Measurements from ENCODE around the gene PRRT3. TPM values are rescaled to one million over a fixed set of nuclear protein-coding genes. Genes with fewer than 3 reads are reported as not detected.

PRRT3 gene
- total and polyA plus RNA-seq, 9 of the 15 experiments (the other 6 are each of a cell fraction or from before 2014, with no cell fraction given), result 0.06 to 1.9 (median 1.2) TPM

DNA sequence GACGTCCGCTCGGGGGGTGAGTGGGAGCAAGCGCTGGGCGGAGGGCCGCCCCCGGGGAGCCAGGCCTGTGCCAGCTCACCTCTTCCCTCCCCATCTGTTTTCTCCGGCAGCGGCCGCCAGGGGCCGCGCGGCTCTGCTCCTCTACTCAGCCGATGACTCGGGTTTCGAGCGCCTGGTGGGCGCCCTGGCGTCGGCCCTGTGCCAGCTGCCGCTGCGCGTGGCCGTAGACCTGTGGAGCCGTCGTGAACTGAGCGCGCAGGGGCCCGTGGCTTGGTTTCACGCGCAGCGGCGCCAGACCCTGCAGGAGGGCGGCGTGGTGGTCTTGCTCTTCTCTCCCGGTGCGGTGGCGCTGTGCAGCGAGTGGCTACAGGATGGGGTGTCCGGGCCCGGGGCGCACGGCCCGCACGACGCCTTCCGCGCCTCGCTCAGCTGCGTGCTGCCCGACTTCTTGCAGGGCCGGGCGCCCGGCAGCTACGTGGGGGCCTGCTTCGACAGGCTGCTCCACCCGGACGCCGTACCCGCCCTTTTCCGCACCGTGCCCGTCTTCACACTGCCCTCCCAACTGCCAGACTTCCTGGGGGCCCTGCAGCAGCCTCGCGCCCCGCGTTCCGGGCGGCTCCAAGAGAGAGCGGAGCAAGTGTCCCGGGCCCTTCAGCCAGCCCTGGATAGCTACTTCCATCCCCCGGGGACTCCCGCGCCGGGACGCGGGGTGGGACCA lies 19.2 kb downstream of the PRRT3 start (continued):
- TF ChIP-seq, protein P1, sequence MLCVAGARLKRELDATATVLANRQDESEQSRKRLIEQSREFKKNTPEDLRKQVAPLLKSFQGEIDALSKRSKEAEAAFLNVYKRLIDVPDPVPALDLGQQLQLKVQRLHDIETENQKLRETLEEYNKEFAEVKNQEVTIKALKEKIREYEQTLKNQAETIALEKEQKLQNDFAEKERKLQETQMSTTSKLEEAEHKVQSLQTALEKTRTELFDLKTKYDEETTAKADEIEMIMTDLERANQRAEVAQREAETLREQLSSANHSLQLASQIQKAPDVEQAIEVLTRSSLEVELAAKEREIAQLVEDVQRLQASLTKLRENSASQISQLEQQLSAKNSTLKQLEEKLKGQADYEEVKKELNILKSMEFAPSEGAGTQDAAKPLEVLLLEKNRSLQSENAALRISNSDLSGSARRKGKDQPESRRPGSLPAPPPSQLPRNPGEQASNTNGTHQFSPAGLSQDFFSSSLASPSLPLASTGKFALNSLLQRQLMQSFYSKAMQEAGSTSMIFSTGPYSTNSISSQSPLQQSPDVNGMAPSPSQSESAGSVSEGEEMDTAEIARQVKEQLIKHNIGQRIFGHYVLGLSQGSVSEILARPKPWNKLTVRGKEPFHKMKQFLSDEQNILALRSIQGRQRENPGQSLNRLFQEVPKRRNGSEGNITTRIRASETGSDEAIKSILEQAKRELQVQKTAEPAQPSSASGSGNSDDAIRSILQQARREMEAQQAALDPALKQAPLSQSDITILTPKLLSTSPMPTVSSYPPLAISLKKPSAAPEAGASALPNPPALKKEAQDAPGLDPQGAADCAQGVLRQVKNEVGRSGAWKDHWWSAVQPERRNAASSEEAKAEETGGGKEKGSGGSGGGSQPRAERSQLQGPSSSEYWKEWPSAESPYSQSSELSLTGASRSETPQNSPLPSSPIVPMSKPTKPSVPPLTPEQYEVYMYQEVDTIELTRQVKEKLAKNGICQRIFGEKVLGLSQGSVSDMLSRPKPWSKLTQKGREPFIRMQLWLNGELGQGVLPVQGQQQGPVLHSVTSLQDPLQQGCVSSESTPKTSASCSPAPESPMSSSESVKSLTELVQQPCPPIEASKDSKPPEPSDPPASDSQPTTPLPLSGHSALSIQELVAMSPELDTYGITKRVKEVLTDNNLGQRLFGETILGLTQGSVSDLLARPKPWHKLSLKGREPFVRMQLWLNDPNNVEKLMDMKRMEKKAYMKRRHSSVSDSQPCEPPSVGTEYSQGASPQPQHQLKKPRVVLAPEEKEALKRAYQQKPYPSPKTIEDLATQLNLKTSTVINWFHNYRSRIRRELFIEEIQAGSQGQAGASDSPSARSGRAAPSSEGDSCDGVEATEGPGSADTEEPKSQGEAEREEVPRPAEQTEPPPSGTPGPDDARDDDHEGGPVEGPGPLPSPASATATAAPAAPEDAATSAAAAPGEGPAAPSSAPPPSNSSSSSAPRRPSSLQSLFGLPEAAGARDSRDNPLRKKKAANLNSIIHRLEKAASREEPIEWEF (CRISPR knock-in tag; IDR thresholded peaks at IDR 0.05), result no peak
- TF ChIP-seq ZNF695 (CRISPR knock-in tag; IDR thresholded peaks at IDR 0.05), result no peak
- TF ChIP-seq, protein P2, sequence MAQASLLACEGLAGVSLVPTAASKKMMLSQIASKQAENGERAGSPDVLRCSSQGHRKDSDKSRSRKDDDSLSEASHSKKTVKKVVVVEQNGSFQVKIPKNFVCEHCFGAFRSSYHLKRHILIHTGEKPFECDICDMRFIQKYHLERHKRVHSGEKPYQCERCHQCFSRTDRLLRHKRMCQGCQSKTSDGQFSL (CRISPR knock-in tag; IDR thresholded peaks at IDR 0.05), result no peak
- TF ChIP-seq, protein P2 (tag; IDR thresholded peaks at IDR 0.05), result no peak
- TF ChIP-seq YY1 (IDR thresholded peaks at IDR 0.05; ENCODE audit: borderline replicate concordance in 1 of 3, control insufficient read depth in 1 of 3, extremely low read depth in 1 of 3, insufficient read depth in 3 of 3, insufficient read length in 1 of 3, insufficient replicate concordance in 2 of 3, low read depth in 1 of 3, low read length in 2 of 3), result peak in 2 of 3 experiments; percentile 40 to 62
- no peak for TF ChIP-seq ZNF354B (CRISPR knock-in tag; IDR thresholded peaks at IDR 0.05)
- peak; percentile 66; the same call in 1 of the 2 replicates for TF ChIP-seq CBFB (CRISPR knock-in tag; IDR thresholded peaks at IDR 0.05)
- no peak for TF ChIP-seq HDAC6 (IDR thresholded peaks at IDR 0.05; ENCODE audit: low read depth, low read length)
- TF ChIP-seq NEUROD1 (IDR thresholded peaks at IDR 0.05; ENCODE audit: borderline replicate concordance, low read depth, low read length, partially characterized antibody), result no peak
- peak; percentile 58 for TF ChIP-seq SP1 (CRISPR knock-in tag; IDR thresholded peaks at IDR 0.05)
- TF ChIP-seq ZNF165 (CRISPR knock-in tag; IDR thresholded peaks at IDR 0.05; ENCODE audit: borderline replicate concordance), result no peak
- no peak for TF ChIP-seq ZFP36 (IDR thresholded peaks at IDR 0.05; ENCODE audit: low read depth, low read length, partially characterized antibody)
- no peak for TF ChIP-seq TCF7 (IDR thresholded peaks at IDR 0.05; ENCODE audit: borderline replicate concordance)
- no peak for TF ChIP-seq ZNF444 (CRISPR knock-in tag; IDR thresholded peaks at IDR 0.05)
- TF ChIP-seq FUS (optimal IDR thresholded peaks at IDR 0.05; ENCODE audit: low read depth, low read length), result peak; percentile 32
- TF ChIP-seq, protein P3, sequence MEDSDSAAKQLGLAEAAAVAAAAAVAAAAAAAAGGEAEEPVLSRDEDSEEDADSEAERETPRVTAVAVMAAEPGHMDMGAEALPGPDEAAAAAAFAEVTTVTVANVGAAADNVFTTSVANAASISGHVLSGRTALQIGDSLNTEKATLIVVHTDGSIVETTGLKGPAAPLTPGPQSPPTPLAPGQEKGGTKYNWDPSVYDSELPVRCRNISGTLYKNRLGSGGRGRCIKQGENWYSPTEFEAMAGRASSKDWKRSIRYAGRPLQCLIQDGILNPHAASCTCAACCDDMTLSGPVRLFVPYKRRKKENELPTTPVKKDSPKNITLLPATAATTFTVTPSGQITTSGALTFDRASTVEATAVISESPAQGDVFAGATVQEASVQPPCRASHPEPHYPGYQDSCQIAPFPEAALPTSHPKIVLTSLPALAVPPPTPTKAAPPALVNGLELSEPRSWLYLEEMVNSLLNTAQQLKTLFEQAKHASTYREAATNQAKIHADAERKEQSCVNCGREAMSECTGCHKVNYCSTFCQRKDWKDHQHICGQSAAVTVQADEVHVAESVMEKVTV (CRISPR knock-in tag; IDR thresholded peaks at IDR 0.05), result peak; percentile 52
- TF ChIP-seq E2F4 (CRISPR knock-in tag; IDR thresholded peaks at IDR 0.05; ENCODE audit: low read depth), result 0 out of 2 replicates have a peak, but pooled peaks have one; percentile 28

All from K562 (cell line).